GM18909 (cell line): ENCODE data around the gene HSFY2.
"Not testable (repeated sequence)": the region's sequence is repeated elsewhere in the genome, so short reads cannot be mapped to it uniquely, and the experiment has no call there.

Experiments used
- ATAC-seq: cut with Tn5 transposase; IDR thresholded peaks from one replicate; pipeline ENCODE4 v1.9.1; 2021; ENCODE audit warnings: mild to moderate bottlenecking; ENCODE audit not compliant: unreplicated experiment, poor library complexity

The HSFY2 gene, protein sequence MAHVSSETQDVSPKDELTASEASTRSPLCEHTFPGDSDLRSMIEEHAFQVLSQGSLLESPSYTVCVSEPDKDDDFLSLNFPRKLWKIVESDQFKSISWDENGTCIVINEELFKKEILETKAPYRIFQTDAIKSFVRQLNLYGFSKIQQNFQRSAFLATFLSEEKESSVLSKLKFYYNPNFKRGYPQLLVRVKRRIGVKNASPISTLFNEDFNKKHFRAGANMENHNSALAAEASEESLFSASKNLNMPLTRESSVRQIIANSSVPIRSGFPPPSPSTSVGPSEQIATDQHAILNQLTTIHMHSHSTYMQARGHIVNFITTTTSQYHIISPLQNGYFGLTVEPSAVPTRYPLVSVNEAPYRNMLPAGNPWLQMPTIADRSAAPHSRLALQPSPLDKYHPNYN

DNA sequence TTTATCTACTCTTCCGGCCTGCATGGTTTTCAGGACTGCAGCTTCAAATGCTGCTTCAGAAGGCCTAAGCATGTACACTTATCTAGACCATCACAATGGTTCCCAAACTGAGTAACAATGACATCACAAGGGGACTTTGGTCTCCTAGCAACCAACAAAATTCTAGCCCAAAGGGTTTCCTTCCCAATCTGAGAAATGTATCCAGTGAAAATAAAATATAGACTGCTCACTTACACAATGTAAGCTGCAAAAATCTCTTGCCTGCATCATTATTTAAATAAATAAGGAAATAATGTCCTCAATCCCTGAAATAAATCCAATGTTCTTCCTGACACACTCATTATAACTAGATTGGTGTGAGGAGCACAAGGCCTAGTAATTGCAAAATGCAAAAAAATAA, at the start of gene HSFY2:
Gene HSFY2 (minus strand): TSS at position 101 of the 400 bp plus-strand sequence. CDS start 117 bp downstream, outside the sequence.
- not testable (repeated sequence) for ATAC-seq

DNA sequence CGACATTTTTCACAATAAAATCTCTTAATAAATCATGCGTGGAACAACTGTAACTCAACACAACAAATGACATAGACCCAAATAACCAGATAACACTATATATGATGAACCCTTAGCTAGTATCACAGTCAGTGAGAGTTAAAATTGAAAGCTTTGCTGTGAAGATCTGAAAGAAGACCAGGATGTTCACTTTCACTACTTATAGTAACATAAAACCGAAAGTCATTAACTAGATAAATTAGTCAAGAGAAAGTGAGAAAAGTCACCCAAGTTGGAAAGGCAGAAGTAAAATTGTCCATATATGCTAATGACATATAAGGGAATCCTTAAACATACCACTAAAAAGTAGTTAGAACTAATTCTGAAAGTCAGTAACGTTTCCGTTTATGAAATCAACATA, 42.2 kb upstream of the HSFY2 start:
- not testable (repeated sequence) for ATAC-seq

DNA sequence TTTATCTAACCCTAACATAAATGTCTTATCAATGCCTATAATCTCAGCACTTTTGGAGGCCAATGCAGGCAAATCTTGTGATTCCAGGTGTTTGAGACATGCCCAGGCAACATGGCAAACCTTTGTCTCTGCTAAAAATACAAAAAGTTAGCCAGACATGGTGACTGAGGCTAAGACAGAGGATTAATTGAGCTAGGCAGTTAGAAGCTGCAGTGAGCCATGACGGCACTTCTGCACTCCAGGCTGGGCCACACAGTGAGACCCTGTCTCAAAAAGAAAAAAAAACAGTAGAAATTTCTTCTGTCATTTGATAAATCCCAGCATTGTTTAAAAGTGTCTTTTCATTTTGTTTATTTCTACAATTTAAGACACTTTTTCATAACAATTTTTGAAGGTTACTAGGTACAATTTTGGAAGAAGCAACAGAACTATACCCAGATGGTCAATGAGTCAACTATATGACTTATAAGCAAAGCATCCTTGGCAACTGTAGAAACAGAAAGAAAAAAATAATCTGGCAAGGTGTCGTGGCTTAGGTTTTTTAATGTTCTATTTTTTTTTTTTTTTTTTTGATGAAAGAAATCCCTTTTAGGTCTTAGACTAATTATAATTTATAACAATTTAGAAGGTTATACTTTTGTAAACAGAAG, 15.3 kb upstream of the HSFY2 start:
- not testable (repeated sequence) for ATAC-seq

DNA sequence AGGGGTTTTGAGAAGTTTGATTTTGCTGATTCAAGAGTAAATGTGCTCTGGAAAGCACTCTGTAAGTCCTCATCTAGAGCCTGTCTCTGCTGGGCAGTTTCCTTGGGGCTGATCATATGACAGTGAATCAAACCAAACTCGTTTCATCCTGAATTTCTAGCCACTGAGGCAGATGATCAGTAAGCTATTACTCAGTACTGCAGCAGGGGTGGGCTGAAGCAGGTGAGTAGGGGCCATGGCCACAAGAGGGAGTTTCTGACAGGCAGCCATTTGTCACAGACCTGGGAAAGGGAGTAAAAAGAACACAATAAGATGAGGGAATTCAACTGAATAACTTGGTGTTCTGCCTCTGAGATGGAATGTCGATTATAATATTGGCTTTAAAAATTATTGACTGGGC, 19.5 kb downstream of the HSFY2 start:
- not testable (repeated sequence) for ATAC-seq

DNA sequence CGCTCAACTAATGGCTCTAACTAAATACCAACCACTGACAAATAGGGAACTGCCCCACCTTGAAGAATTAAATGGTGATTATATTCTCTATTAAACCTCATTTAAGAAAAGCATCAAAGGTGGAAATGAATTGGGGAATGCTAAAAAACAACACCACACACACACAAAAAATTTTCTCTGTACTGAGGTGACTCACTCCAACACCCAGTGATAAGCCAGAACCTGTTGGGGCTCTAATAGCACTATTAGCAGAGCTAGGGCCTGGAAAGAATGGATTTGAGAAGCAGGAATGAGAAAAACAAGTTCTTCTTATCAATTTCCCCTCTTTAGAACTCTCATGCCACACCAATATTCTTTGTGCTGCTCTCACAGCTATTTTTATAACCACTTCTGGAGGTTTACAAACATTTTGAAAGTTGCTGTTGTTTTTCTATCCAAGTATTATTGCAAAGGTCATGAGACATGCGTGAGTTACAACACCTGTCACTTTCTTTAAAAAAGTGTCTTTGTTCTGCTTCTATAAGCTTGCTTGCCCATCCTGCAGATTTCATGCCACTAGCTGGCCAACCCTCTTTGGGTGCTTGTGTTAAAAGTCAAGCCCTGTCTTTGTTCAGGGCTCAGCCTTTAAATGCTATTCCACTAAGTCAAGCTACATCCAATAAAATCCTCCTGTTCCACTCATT, 20.3 kb downstream of the HSFY2 start:
- not testable (repeated sequence) for ATAC-seq

DNA sequence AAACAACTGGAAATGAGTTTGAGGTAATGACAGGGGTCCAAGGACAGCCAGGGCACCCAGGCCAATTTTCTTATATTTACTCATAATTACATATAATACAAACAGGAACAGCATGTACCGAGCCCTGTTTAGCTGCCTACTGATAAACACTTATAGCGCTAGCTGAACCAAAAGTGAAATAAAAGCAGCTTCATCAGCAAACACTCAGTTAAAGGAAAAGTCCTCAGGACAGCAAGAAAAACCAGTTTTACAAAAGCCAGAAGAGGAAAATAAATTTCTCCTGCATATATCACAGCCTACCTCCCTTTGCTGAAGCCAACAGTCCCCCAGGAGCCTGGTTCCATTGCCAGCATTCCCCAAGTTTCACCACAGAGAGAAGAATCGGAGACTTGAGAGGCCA, 49.8 kb downstream of the HSFY2 start:
- not testable (repeated sequence) for ATAC-seq
